ENCODE results near the gene NOP53. TPM values are rescaled to one million over a fixed set of nuclear protein-coding genes. Genes with fewer than 3 reads are reported as not detected.

NOP53 gene
- total RNA-seq, 1 donor = 55.7 TPM

DNA sequence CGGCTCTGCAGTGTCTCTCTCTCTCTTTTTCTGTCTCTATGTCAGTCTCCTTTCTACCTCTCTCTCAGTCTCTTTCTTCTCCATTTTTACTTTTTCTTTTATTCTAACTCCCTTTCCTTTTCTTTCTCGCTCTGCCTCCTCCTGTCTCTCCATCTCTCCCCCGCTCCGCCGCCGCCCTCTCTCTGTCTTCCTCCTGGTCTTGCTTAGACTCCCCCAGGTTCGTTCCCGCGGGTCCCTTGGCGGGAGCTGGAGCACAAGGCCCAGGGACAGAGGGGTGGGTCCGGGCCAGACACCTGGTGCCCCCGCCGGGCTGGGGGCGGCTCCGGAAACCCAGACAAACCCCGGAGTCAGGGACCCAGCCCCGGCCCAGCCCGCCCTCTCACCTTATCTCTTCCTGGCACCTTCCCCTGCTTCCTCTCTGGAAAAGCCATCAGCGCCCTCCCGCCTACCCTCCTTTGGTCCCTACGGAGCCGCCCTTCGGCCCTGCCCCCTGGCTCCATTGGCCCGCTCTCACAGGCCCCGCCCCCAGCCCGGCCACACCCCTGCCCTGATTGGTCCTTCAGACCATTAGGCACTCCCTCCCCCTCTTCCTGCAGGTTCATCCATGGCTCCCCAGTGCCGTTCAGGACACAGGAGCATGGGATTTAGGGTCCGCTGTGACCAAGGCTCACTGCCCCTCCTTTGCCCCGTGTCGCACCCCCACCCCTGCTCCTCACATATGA lies 15.4 kb upstream of the NOP53 start:
- DNase-seq (ENCODE audit: insufficient read length, low spot score, missing footprints) = peak; percentile 58
- no peak overlapping the region for H2AFZ ChIP-seq (ENCODE audit: low read length)
- peak overlapping the region; percentile 68 for H3K27ac ChIP-seq (ENCODE audit: low read depth, low read length)
- H3K27me3 ChIP-seq (ENCODE audit: insufficient read depth, low read length) = no peaks in the 10 kb centered on the region
- TF ChIP-seq, protein P1, sequence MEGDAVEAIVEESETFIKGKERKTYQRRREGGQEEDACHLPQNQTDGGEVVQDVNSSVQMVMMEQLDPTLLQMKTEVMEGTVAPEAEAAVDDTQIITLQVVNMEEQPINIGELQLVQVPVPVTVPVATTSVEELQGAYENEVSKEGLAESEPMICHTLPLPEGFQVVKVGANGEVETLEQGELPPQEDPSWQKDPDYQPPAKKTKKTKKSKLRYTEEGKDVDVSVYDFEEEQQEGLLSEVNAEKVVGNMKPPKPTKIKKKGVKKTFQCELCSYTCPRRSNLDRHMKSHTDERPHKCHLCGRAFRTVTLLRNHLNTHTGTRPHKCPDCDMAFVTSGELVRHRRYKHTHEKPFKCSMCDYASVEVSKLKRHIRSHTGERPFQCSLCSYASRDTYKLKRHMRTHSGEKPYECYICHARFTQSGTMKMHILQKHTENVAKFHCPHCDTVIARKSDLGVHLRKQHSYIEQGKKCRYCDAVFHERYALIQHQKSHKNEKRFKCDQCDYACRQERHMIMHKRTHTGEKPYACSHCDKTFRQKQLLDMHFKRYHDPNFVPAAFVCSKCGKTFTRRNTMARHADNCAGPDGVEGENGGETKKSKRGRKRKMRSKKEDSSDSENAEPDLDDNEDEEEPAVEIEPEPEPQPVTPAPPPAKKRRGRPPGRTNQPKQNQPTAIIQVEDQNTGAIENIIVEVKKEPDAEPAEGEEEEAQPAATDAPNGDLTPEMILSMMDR (IDR thresholded peaks at IDR 0.05; ENCODE audit: extremely low read depth, low read depth, low read length) = no peak
- peaks cover 31% of the 10 kb centered on the region for H4K20me1 ChIP-seq (ENCODE audit: insufficient read depth, low read length)
- peaks cover 69% of the 10 kb centered on the region for H3K79me2 ChIP-seq (ENCODE audit: insufficient read depth, low read length)
- peaks cover 67% of the 10 kb centered on the region for H3K36me3 ChIP-seq (ENCODE audit: insufficient read depth, low read length)
- H3K4me3 ChIP-seq (ENCODE audit: insufficient read depth, low read length) = no peak overlapping the region
- H3K4me2 ChIP-seq (ENCODE audit: insufficient read depth, low read length) = peak overlapping the region; percentile 55
- H3K4me1 ChIP-seq (ENCODE audit: insufficient read depth, low read length) = peaks cover 29% of the 10 kb centered on the region
- H3K9me3 ChIP-seq (ENCODE audit: low read depth, low read length) = no peaks in the 10 kb centered on the region

DNA sequence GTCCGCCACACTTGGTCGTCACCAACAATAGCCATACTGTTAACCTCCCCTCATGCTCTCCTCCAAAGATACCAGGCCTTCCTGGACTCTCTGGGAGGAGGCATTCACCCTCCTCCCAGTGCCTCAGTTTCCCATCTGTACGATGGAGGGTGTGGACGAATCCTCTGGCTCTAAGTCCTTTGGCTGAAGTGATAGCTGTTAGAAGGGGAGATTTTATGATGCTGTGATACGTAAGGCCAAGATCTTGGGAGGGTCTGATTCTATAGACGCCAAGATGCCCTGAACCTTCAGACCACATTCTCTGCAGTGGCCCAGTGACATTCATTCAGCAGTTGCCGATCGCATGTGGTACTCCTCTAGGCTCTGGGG lies 14.8 kb upstream of the NOP53 start:
- peaks cover 70% of the 10 kb centered on the region for H3K79me2 ChIP-seq (ENCODE audit: insufficient read depth, low read length)
- peaks cover 29% of the 10 kb centered on the region for H3K4me1 ChIP-seq (ENCODE audit: insufficient read depth, low read length)
- H3K27ac ChIP-seq (ENCODE audit: low read depth, low read length) = no peak overlapping the region
- no peak overlapping the region for H2AFZ ChIP-seq (ENCODE audit: low read length)
- H3K27me3 ChIP-seq (ENCODE audit: insufficient read depth, low read length) = no peaks in the 10 kb centered on the region
- TF ChIP-seq, protein P1 (IDR thresholded peaks at IDR 0.05; ENCODE audit: extremely low read depth, low read depth, low read length) = no peak
- H4K20me1 ChIP-seq (ENCODE audit: insufficient read depth, low read length) = peaks cover 31% of the 10 kb centered on the region
- H3K36me3 ChIP-seq (ENCODE audit: insufficient read depth, low read length) = peaks cover 70% of the 10 kb centered on the region
- no peaks in the 10 kb centered on the region for H3K9me3 ChIP-seq (ENCODE audit: low read depth, low read length)
- no peak overlapping the region for H3K4me2 ChIP-seq (ENCODE audit: insufficient read depth, low read length)
- peak; percentile 26 for DNase-seq (ENCODE audit: insufficient read length, low spot score, missing footprints)
- H3K4me3 ChIP-seq (ENCODE audit: insufficient read depth, low read length) = no peak overlapping the region

DNA sequence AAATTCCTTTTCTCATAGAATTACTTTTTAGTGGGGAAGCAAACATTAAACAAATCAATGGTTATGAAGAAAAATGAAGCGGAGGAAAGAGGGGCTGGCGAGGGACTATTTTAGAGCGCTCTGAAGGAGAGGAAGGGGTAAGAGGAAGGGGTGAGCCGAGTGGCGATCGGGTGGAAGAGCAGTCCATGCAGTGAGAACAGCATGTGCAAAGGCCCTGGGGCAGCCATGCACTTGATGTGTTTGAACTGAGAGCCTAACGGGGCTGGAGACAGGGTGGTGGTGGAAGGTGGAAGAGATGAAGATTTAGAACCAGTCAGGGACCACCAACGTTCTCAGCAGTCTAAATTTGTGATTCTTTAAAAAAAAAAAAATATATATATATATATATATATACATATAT lies 14.4 kb upstream of the NOP53 start:
- Histone ChIP-seq H3K79me2 (ENCODE audit: insufficient read depth, low read length) (peaks cover 66% of the 10 kb centered on the region), H3K4me1 (ENCODE audit: insufficient read depth, low read length) (peaks cover 29% of the 10 kb centered on the region), H3K4me3 (ENCODE audit: insufficient read depth, low read length) (no peak overlapping the region), H2AFZ (ENCODE audit: low read length) (no peak overlapping the region), H3K36me3 (ENCODE audit: insufficient read depth, low read length) (peaks cover 66% of the 10 kb centered on the region), H3K9me3 (ENCODE audit: low read depth, low read length) (no peaks in the 10 kb centered on the region), H3K27me3 (ENCODE audit: insufficient read depth, low read length) (no peaks in the 10 kb centered on the region), H4K20me1 (ENCODE audit: insufficient read depth, low read length) (peaks cover 31% of the 10 kb centered on the region), H3K27ac (ENCODE audit: low read depth, low read length) (no peak overlapping the region), H3K4me2 (ENCODE audit: insufficient read depth, low read length) (no peak overlapping the region)
- DNase-seq (ENCODE audit: insufficient read length, low spot score, missing footprints) = no peak
- TF ChIP-seq, protein P1 (IDR thresholded peaks at IDR 0.05; ENCODE audit: extremely low read depth, low read depth, low read length) = no peak

DNA sequence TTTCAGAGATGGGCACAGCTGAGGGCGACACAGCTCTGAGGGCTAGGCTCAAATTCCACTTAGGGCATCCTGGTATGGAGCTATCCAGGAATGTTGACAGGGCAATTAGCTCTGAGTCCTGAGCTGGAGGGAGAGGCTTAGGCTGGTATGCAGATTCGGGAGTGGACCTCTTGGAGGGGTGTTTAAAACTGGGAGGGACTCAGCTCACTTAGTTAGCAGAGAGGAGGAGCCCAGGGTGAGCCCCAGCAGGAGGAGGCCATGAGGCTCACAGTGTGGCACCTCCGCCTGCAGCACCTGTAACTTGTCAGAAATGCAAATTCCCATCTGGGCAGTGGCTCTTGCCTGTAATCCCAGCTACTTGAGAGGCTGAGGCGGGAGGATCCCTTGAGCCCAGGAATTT lies 10.2 kb upstream of the NOP53 start:
- TF ChIP-seq, protein P1 (IDR thresholded peaks at IDR 0.05; ENCODE audit: extremely low read depth, low read depth, low read length) = no peak
- H4K20me1 ChIP-seq (ENCODE audit: insufficient read depth, low read length) = peaks cover 16% of the 10 kb centered on the region
- peaks cover 38% of the 10 kb centered on the region for H3K79me2 ChIP-seq (ENCODE audit: insufficient read depth, low read length)

More for the DNA sequence above, 10.2 kb upstream of the NOP53 start:
- no peak overlapping the region for H3K4me2 ChIP-seq (ENCODE audit: insufficient read depth, low read length)
- no peak overlapping the region for H2AFZ ChIP-seq (ENCODE audit: low read length)
- H3K4me3 ChIP-seq (ENCODE audit: insufficient read depth, low read length) = no peak overlapping the region
- peaks cover 60% of the 10 kb centered on the region for H3K36me3 ChIP-seq (ENCODE audit: insufficient read depth, low read length)
- no peaks in the 10 kb centered on the region for H3K4me1 ChIP-seq (ENCODE audit: insufficient read depth, low read length)
- peak; percentile 41 for DNase-seq (ENCODE audit: insufficient read length, low spot score, missing footprints)
- H3K27ac ChIP-seq (ENCODE audit: low read depth, low read length) = no peak overlapping the region
- H3K9me3 ChIP-seq (ENCODE audit: low read depth, low read length) = no peaks in the 10 kb centered on the region
- H3K27me3 ChIP-seq (ENCODE audit: insufficient read depth, low read length) = no peaks in the 10 kb centered on the region

Data from osteoblast (primary cell).